ENCODE measurements around the gene IGFBP5.

DNA sequence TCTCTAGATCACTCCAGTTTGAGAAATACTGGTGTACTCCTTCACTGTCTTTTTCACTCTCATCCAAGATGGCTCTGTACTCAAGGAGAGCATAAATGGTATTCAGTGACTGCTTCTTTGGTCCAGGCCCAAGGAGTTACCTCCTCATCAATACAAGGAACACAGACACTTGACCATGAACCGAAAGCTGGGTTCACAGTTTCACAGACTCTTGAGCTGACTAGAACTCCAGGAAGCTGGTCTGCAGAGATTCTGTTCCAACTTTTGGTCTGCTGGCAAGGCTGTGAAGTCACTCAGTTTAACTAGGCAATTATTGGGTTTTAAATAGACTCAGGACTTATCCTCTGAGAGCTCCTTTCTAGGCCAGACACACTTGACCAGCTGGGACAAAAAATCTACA is 7.4 kb upstream of the IGFBP5 start:
- no peak for TF ChIP-seq CTCF (IDR thresholded peaks at IDR 0.05; ENCODE audit: low read depth, low read length, poor library complexity, severe bottlenecking)
- no peak for TF ChIP-seq EZH2phosphoT487 (IDR thresholded peaks at IDR 0.05; ENCODE audit: borderline replicate concordance, low read length)

Data from DOHH2 (cell line).